CD4-positive, alpha-beta memory T cell (primary cell): Measurements from ENCODE around the gene ATXN2. TPM values are rescaled to one million over a fixed set of nuclear protein-coding genes. Genes with fewer than 3 reads are reported as not detected.
"Not testable (repeated sequence)": the region's sequence is repeated elsewhere in the genome, so short reads cannot be mapped to it uniquely, and the experiment has no call there.

Experiments
- CTCF ChIA-PET: fragments of 350-600 bp; sonication (Branson Sonifier 250); formaldehyde crosslinking; loops from one replicate; lab custom pipeline; 2021; ENCODE audit warnings: inconsistent platforms; ENCODE audit not compliant: partially characterized antibody; lab: Charles Lee
- POLR2A ChIA-PET: fragments of 350-600 bp; sonication (Branson Sonifier 250); formaldehyde crosslinking; loops from one replicate; lab custom pipeline; 2021; ENCODE audit not compliant: partially characterized antibody; lab: Charles Lee
- DNase-seq, 5 donors: peaks; one replicate each; pipeline versions ENCODE4 v3.0.0 to v3.0.0-alpha.2; 2020 to 2022; ENCODE audit warnings: mixed read lengths in 1 of 5
- H3K27ac ChIP-seq: one replicate; pipeline ENCODE4 v1.7.0; 2013; ENCODE audit warnings: low read depth, low read length
- H3K27me3 ChIP-seq: 2 replicates; pipeline ENCODE4 v1.7.0; 2013; ENCODE audit warnings: mild to moderate bottlenecking, low read length, moderate library complexity; ENCODE audit not compliant: insufficient read depth
- H3K36me3 ChIP-seq: 2 replicates; pipeline ENCODE4 v1.7.0; 2013; ENCODE audit warnings: mild to moderate bottlenecking, low read length, moderate library complexity; ENCODE audit not compliant: insufficient read depth
- H3K4me1 ChIP-seq: 2 replicates; pipeline ENCODE4 v1.7.0; 2013; ENCODE audit warnings: mild to moderate bottlenecking, low read length, moderate library complexity; ENCODE audit not compliant: insufficient read depth
- H3K4me3 ChIP-seq, 2 donors: one replicate each; pipeline ENCODE4 v1.7.0; 2013; ENCODE audit warnings: low read length in 2 of 2, mild to moderate bottlenecking in 1 of 2
- H3K9me3 ChIP-seq, 2 donors: one replicate each; pipeline ENCODE4 v1.7.0; 2013; ENCODE audit warnings: low read length in 2 of 2, control low read depth in 1 of 2; ENCODE audit not compliant: control insufficient read depth in 1 of 2
- H3K27ac Mint-ChIP-seq, 7 donors: one replicate each; pipeline ENCODE4 v1.8.0; 2020 to 2021; ENCODE audit warnings: mixed read lengths in 7 of 7, mild to moderate bottlenecking in 6 of 7, inconsistent platforms in 3 of 7, moderate library complexity in 3 of 7
- H3K27me3 Mint-ChIP-seq, 2 donors: one replicate each; pipeline ENCODE4 v1.8.0; 2020 to 2021; ENCODE audit warnings: mixed read lengths in 2 of 2
- H3K36me3 Mint-ChIP-seq, 2 donors: one replicate each; pipeline ENCODE4 v1.8.0; 2020 to 2021; ENCODE audit warnings: mixed read lengths in 2 of 2, inconsistent platforms in 1 of 2, mild to moderate bottlenecking in 1 of 2
- H3K4me1 Mint-ChIP-seq, 4 donors: one replicate each; pipeline ENCODE4 v1.8.0; 2020 to 2021; ENCODE audit warnings: mixed read lengths in 4 of 4, mild to moderate bottlenecking in 1 of 4
- H3K4me3 Mint-ChIP-seq, 8 donors: one replicate each; pipeline ENCODE4 v1.8.0; 2020 to 2021; ENCODE audit warnings: mixed read lengths in 8 of 8, mild to moderate bottlenecking in 7 of 8, moderate library complexity in 6 of 8, inconsistent platforms in 3 of 8
- H3K9me3 Mint-ChIP-seq, 8 donors: one replicate each; pipeline ENCODE4 v1.8.0; 2020 to 2021; ENCODE audit warnings: mixed read lengths in 8 of 8, mild to moderate bottlenecking in 5 of 8, inconsistent platforms in 3 of 8, moderate library complexity in 1 of 8
- intact Hi-C: fragments of 100-400 bp; cut with micrococcal nuclease; formaldehyde crosslinking; loops from one replicate; pipeline ENCODE4 v1.15.1; 2023
- polyA plus RNA-seq, 2 donors: library from polyadenylated mRNA; unstranded; fragments of 300-500 nt; fragmentation: Illumina TruSeq; gene quantifications; one replicate each; pipeline ENCODE4 v1.2.3, GENCODE V29; 2021
- total RNA-seq, 2 experiments: library from RNA; stranded (reverse); gene quantifications; one replicate each; pipeline ENCODE4 v1.2.3, GENCODE V29; 2021

The ATXN2 gene
- total and polyA plus RNA-seq, 4 experiments from 2014 or later, result 11.0 to 74.8 (median 53.0) TPM

- Histone ChIP-seq H3K4me3 (no peak overlapping the region), H3K27ac (no peak overlapping the region), H3K27me3 (no peaks in the 10 kb centered on the region), H3K9me3 (no peaks in the 10 kb centered on the region), H3K36me3 (no peaks in the 10 kb centered on the region), H3K4me1 (peaks cover 6% of the 10 kb centered on the region)
- H3K36me3 Mint-ChIP-seq, result peaks cover 0 to 1% of the 10 kb centered on the region in 2 donors
- H3K4me3 Mint-ChIP-seq, result no peak overlapping the region
- H3K27ac Mint-ChIP-seq, result peak overlapping the region in 2 of 7 donors; percentile 19 to 42
- no peaks in the 10 kb centered on the region for H3K9me3 Mint-ChIP-seq
- H3K4me1 Mint-ChIP-seq, result peaks cover 9 to 37% (median 16%) of the 10 kb centered on the region in 4 donors
- H3K27me3 Mint-ChIP-seq, result no peaks in the 10 kb centered on the region
- intact Hi-C loops, result no loop called here
- POLR2A ChIA-PET, result no interaction called here
- DNase-seq, result no peak
- CTCF ChIA-PET, result interaction anchor here (0.6 to 0.9 kb wide), 2 partner anchors 18 to 42 kb away, joined by 3 to 6 read pairs; no protein-coding TSS in a partner anchor
Observed at GRCh38 chr12:111589601-111590000, 9.5 kb downstream of the ATXN2 start.

- Mint-ChIP-seq H3K27ac (no peak overlapping the region), H3K9me3 (no peaks in the 10 kb centered on the region), H3K36me3 (peaks cover 0 to 1% of the 10 kb centered on the region in 2 donors), H3K4me1 (peaks cover 5 to 26% (median 8%) of the 10 kb centered on the region in 4 donors), H3K4me3 (no peak overlapping the region), H3K27me3 (no peaks in the 10 kb centered on the region)
- ChIA-PET CTCF (no interaction called here), POLR2A (no interaction called here)
- no peaks in the 10 kb centered on the region for H3K36me3 ChIP-seq
- no peaks in the 10 kb centered on the region for H3K27me3 ChIP-seq
- no peak overlapping the region for H3K27ac ChIP-seq
- H3K9me3 ChIP-seq, result no peaks in the 10 kb centered on the region
- no peak overlapping the region for H3K4me3 ChIP-seq
- intact Hi-C loops, result no loop called here
- no peaks in the 10 kb centered on the region for H3K4me1 ChIP-seq
- no peak for DNase-seq
Observed at GRCh38 chr12:111588010-111588409, 11.1 kb downstream of the ATXN2 start.

GRCh38 chr12:111586986-111587385 lies 12.1 kb downstream of the ATXN2 start:
- no peak for DNase-seq
- Mint-ChIP-seq H3K4me1 (peaks cover 4 to 21% (median 5%) of the 10 kb centered on the region in 4 donors), H3K9me3 (no peaks in the 10 kb centered on the region), H3K36me3 (no peaks in the 10 kb centered on the region), H3K4me3 (no peak overlapping the region), H3K27ac (no peak overlapping the region), H3K27me3 (no peaks in the 10 kb centered on the region)
- H3K36me3 ChIP-seq, result no peaks in the 10 kb centered on the region
- no peaks in the 10 kb centered on the region for H3K27me3 ChIP-seq
- no peaks in the 10 kb centered on the region for H3K4me1 ChIP-seq
- H3K4me3 ChIP-seq, result no peak overlapping the region
- CTCF ChIA-PET, result interaction anchor here (1.6 kb wide), 1 partner anchor 190 kb away, joined by 5 read pairs; no protein-coding TSS in a partner anchor
- no peaks in the 10 kb centered on the region for H3K9me3 ChIP-seq
- no peak overlapping the region for H3K27ac ChIP-seq
- intact Hi-C loops, result no loop called here
- POLR2A ChIA-PET, result no interaction called here

- Histone ChIP-seq H3K4me1 (no peaks in the 10 kb centered on the region), H3K4me3 (no peak overlapping the region), H3K27ac (no peak overlapping the region), H3K9me3 (no peaks in the 10 kb centered on the region), H3K27me3 (no peaks in the 10 kb centered on the region), H3K36me3 (no peaks in the 10 kb centered on the region)
- CTCF ChIA-PET, result interaction anchor here (0.6 to 1.6 kb wide), 2 partner anchors 189 to 336 kb away, joined by 3 to 5 read pairs; no protein-coding TSS in a partner anchor
- H3K9me3 Mint-ChIP-seq, result no peaks in the 10 kb centered on the region
- H3K36me3 Mint-ChIP-seq, result peaks cover 3 to 5% of the 10 kb centered on the region in 2 donors
- peaks cover 11 to 29% (median 13%) of the 10 kb centered on the region in 4 donors for H3K4me1 Mint-ChIP-seq
- H3K27me3 Mint-ChIP-seq, result no peaks in the 10 kb centered on the region
- DNase-seq, result no peak
- no peak overlapping the region for H3K27ac Mint-ChIP-seq
- POLR2A ChIA-PET, result no interaction called here
- intact Hi-C loops, result no loop called here
- no peak overlapping the region for H3K4me3 Mint-ChIP-seq
Observed at GRCh38 chr12:111585690-111586089, 13.4 kb downstream of the ATXN2 start.

GRCh38 chr12:111584959-111585358 lies 14.2 kb downstream of the ATXN2 start:
- CTCF ChIA-PET, result no interaction called here
- peaks cover 11 to 25% (median 13%) of the 10 kb centered on the region in 4 donors for H3K4me1 Mint-ChIP-seq
- Histone ChIP-seq H3K9me3 (no peaks in the 10 kb centered on the region), H3K36me3 (no peaks in the 10 kb centered on the region), H3K4me3 (no peak overlapping the region), H3K4me1 (no peaks in the 10 kb centered on the region), H3K27me3 (no peaks in the 10 kb centered on the region), H3K27ac (no peak overlapping the region)
- peaks cover 5 to 6% of the 10 kb centered on the region in 2 donors for H3K36me3 Mint-ChIP-seq
- POLR2A ChIA-PET, result interaction anchor here (0.7 kb wide), 1 partner anchor 95 kb away, joined by 3 read pairs; no protein-coding TSS in a partner anchor
- H3K27me3 Mint-ChIP-seq, result no peaks in the 10 kb centered on the region
- no peaks in the 10 kb centered on the region for H3K9me3 Mint-ChIP-seq
- peak overlapping the region in 1 of 7 donors; percentile 43 for H3K27ac Mint-ChIP-seq
- H3K4me3 Mint-ChIP-seq, result no peak overlapping the region
- no peak for DNase-seq
- intact Hi-C loops, result no loop called here

- POLR2A ChIA-PET, H3K27ac Mint-ChIP-seq, H3K9me3 Mint-ChIP-seq, H3K4me1 ChIP-seq, H3K4me3 Mint-ChIP-seq, H3K27me3 Mint-ChIP-seq, H3K27me3 ChIP-seq, H3K27ac ChIP-seq, DNase-seq, H3K36me3 ChIP-seq, H3K9me3 ChIP-seq, H3K36me3 Mint-ChIP-seq, intact Hi-C loops, H3K4me3 ChIP-seq: not testable (repeated sequence)
- peaks cover 11 to 28% (median 15%) of the 10 kb centered on the region in 4 donors for H3K4me1 Mint-ChIP-seq
- CTCF ChIA-PET, result interaction anchor here (0.7 kb wide), 2 partner anchors 124 to 548 kb away, joined by 3 read pairs; no protein-coding TSS in a partner anchor
Observed at GRCh38 chr12:111583506-111583905, 15.6 kb downstream of the ATXN2 start.

GRCh38 chr12:111582133-111582747 lies 16.9 kb downstream of the ATXN2 start:
- peaks cover 6 to 10% of the 10 kb centered on the region in 2 donors for H3K36me3 Mint-ChIP-seq
- peaks cover 12 to 32% (median 20%) of the 10 kb centered on the region in 4 donors for H3K4me1 Mint-ChIP-seq
- H3K27me3 Mint-ChIP-seq, result no peaks in the 10 kb centered on the region
- Histone ChIP-seq H3K27ac (no peak overlapping the region), H3K27me3 (no peaks in the 10 kb centered on the region), H3K4me3 (no peak overlapping the region), H3K36me3 (no peaks in the 10 kb centered on the region), H3K9me3 (no peaks in the 10 kb centered on the region), H3K4me1 (no peaks in the 10 kb centered on the region)
- POLR2A ChIA-PET, result no interaction called here
- CTCF ChIA-PET, result no interaction called here
- H3K9me3 Mint-ChIP-seq, result no peaks in the 10 kb centered on the region
- no peak overlapping the region for H3K4me3 Mint-ChIP-seq
- intact Hi-C loops, result no loop called here
- no peak for DNase-seq
- no peak overlapping the region for H3K27ac Mint-ChIP-seq
